Peyer's patch (tissue), 4 donors: Measurements from ENCODE around the gene TRAPPC3. TPM values are rescaled to one million over a fixed set of nuclear protein-coding genes. Genes with fewer than 3 reads are reported as not detected.
A peak's percentile ranks its signal among the peaks of the same experiment; 100 is the strongest.

ENCODE experiments used
- DNase-seq, 3 donors: peaks; one replicate each; pipeline ENCODE4 v3.0.0-alpha.2; 2017 to 2019
- H3K27ac ChIP-seq, 4 donors: fragments of 200-600 bp; sonication (generic); one replicate each; pipeline ENCODE4 v1.5.1; 2016 to 2019
- H3K27me3 ChIP-seq, 2 donors: fragments of 200-600 bp; sonication (generic); one replicate each; pipeline ENCODE4 v1.5.1; 2019
- H3K36me3 ChIP-seq, 3 donors: fragments of 200-600 bp; sonication (generic); one replicate each; pipeline ENCODE4 v1.5.1; 2016 to 2019
- H3K4me1 ChIP-seq, 4 donors: fragments of 200-600 bp; sonication (generic); one replicate each; pipeline ENCODE4 v1.5.1; 2016 to 2019
- H3K4me3 ChIP-seq, 4 donors: fragments of 200-600 bp; sonication (generic); 1 replicate in 3 of 4; 2 replicates in 1 of 4; pipeline ENCODE4 v1.5.1; 2016 to 2019; ENCODE audit warnings: mild to moderate bottlenecking in 1 of 4
- H3K9me3 ChIP-seq, 4 donors: fragments of 200-600 bp; sonication (generic); one replicate each; pipeline ENCODE4 v1.5.1; 2016 to 2019; ENCODE audit warnings: mild to moderate bottlenecking in 1 of 4
- POLR2A ChIP-seq, 2 donors: fragments of 450-650 bp; IDR thresholded peaks; one replicate each; pipeline ENCODE4 v1.5.1; 2017; ENCODE audit warnings: antibody characterized with exemption in 2 of 2, mild to moderate bottlenecking in 2 of 2, moderate library complexity in 2 of 2
- total RNA-seq, 4 donors: library from RNA; depleted of rRNA; stranded (reverse); fragments of >200 nt; gene quantifications; one replicate each; pipeline ENCODE4 v1.1.0, GENCODE V29; 2016
- TF ChIP-seq, protein P1 (sequence below), 6 experiments: fragments of 450-650 bp in 4 of 6; fragments of 200-600 bp in 2 of 6; sonication (generic) in 1 of 6; IDR thresholded peaks; one replicate each; pipeline ENCODE4 v1.5.1; 2017 to 2019; ENCODE audit warnings: antibody characterized with exemption in 6 of 6, mild to moderate bottlenecking in 3 of 6, moderate library complexity in 1 of 6

Gene TRAPPC3
- total RNA-seq, 4 donors from 2014 or later = 56.2 to 113 (median 73.7) TPM

DNA sequence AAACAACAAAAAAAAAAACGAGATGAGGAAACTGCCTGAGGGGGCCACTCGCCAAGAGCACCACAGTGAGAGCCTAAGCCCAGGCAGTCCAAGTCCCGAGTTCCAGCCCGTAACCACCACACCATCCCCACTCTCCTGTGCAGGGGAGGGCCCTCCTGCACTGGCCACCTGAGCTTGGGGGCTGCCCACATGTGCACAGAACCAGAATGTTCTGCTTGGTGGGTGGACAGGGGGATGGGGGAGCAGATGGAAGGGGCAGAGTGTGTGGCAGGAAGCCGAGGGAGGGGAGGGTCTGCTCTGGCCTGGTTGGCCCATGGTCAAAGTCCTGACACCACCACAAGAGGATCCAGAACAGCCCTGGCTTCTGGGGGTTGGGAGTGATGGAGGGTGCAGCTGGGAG, 43.0 kb downstream of the TRAPPC3 start:
- no peaks in the 10 kb centered on the region for H3K4me1 ChIP-seq

DNA sequence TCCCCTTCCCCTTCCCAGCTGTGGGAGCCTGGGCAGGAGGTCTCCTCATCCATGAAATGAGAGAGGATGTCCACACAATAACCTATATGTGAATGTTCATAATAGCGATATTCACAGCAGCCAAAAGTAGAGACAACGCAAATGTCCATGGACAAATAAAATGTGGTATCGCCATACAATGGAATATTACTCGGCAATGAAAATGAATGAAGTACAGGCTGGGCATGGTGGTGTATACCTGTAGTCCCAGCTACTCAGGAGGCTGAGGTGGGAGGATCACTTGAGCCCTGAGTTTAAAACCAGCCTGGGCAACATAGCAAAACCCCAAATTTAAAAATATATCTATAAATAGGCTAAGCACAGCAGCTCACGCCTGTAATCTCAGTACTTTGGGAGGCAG, 47.7 kb downstream of the TRAPPC3 start:
- no peak for DNase-seq
- H3K36me3 ChIP-seq = no peaks in the 10 kb centered on the region
- H3K27me3 ChIP-seq = no peaks in the 10 kb centered on the region
- peaks cover 0 to 4% (median 0%) of the 10 kb centered on the region in 4 donors for H3K4me1 ChIP-seq
- no peak overlapping the region for H3K27ac ChIP-seq
- no peak overlapping the region for H3K4me3 ChIP-seq
- TF ChIP-seq, protein P1, sequence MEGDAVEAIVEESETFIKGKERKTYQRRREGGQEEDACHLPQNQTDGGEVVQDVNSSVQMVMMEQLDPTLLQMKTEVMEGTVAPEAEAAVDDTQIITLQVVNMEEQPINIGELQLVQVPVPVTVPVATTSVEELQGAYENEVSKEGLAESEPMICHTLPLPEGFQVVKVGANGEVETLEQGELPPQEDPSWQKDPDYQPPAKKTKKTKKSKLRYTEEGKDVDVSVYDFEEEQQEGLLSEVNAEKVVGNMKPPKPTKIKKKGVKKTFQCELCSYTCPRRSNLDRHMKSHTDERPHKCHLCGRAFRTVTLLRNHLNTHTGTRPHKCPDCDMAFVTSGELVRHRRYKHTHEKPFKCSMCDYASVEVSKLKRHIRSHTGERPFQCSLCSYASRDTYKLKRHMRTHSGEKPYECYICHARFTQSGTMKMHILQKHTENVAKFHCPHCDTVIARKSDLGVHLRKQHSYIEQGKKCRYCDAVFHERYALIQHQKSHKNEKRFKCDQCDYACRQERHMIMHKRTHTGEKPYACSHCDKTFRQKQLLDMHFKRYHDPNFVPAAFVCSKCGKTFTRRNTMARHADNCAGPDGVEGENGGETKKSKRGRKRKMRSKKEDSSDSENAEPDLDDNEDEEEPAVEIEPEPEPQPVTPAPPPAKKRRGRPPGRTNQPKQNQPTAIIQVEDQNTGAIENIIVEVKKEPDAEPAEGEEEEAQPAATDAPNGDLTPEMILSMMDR (IDR thresholded peaks at IDR 0.05) = no peak
- H3K9me3 ChIP-seq = no peaks in the 10 kb centered on the region

More for the DNA sequence above, 43.0 kb downstream of the TRAPPC3 start:
- no peak for DNase-seq
- Histone ChIP-seq H3K4me3 (no peak overlapping the region), H3K9me3 (no peaks in the 10 kb centered on the region), H3K36me3 (no peaks in the 10 kb centered on the region), H3K27ac (no peak overlapping the region), H3K27me3 (no peaks in the 10 kb centered on the region)
- TF ChIP-seq POLR2A (IDR thresholded peaks at IDR 0.05) = no peak
- TF ChIP-seq, protein P1 (IDR thresholded peaks at IDR 0.05) = no peak

DNA sequence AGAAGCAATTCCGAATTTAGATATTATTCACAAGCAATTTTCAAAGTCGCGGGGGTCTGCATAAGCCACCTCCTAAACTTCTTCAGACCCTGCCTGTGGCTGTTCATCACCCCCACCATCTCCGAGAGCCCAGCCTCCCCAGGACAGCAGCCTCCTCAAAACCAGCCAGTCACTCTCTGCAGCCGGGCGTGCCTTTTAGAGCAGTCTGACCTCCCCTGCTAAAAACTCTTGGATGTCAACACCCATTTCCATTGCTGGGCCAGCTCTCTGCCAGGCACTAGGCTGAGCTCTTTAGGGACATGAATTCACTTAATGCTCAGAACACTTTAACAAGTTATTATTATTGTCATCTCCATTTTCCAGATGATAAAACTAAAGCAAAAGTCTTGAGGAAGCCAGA, 48.9 kb downstream of the TRAPPC3 start:
- Histone ChIP-seq H3K27me3 (no peaks in the 10 kb centered on the region), H3K27ac (no peak overlapping the region), H3K36me3 (peaks cover 0 to 8% (median 0%) of the 10 kb centered on the region in 3 donors), H3K4me3 (no peak overlapping the region), H3K9me3 (no peaks in the 10 kb centered on the region), H3K4me1 (peaks cover 0 to 4% (median 0%) of the 10 kb centered on the region in 4 donors)
- DNase-seq = peak in 1 of 3 donors; percentile 45
- no peak for TF ChIP-seq POLR2A (IDR thresholded peaks at IDR 0.05)
- TF ChIP-seq, protein P1 (IDR thresholded peaks at IDR 0.05) = no peak

DNA sequence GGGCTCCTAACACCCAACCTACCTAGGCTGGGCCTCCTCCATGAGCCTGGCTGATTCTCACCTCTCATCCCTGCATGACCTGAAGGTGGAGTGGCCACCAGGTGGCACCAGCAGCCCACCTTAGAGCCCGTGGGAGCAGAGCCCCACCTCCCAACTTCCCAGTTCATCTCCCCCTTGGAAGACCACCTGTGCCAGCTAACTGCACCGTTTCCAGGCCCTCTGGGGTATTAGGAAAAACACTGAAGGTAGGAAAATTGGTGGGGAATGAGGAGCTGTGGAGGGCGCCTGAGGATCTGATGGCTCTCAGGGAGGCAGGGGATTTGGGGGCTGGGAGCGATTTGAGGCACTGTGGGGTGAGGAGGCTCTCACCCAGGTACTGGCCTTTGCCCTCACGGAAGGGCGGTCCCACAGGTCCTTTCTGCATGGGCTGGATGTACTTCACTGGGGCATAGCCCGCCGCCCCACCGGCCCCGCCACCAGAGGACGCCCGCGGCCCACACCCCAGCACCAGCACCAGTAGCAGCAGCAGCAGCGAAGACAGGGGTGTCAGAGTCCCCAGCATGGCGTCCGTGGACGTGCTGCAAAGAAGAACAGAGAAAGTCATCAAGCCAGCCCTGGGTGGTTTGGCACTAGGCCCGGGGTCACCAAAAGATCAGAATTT, 49.5 kb downstream of the TRAPPC3 start:
- H3K27ac ChIP-seq = no peak overlapping the region
- H3K36me3 ChIP-seq = peaks cover 0 to 8% (median 0%) of the 10 kb centered on the region in 3 donors
- H3K27me3 ChIP-seq = no peaks in the 10 kb centered on the region
- H3K4me1 ChIP-seq = peaks cover 0 to 4% (median 0%) of the 10 kb centered on the region in 4 donors
- TF ChIP-seq POLR2A (IDR thresholded peaks at IDR 0.05) = no peak
- TF ChIP-seq, protein P1 (IDR thresholded peaks at IDR 0.05) = peak; percentile 51 to 89 (median 80)
- peak overlapping the region in 1 of 4 donors; percentile 18 for H3K4me3 ChIP-seq
- DNase-seq = peak; percentile 75 to 92 (median 86)
- H3K9me3 ChIP-seq = no peaks in the 10 kb centered on the region

DNA sequence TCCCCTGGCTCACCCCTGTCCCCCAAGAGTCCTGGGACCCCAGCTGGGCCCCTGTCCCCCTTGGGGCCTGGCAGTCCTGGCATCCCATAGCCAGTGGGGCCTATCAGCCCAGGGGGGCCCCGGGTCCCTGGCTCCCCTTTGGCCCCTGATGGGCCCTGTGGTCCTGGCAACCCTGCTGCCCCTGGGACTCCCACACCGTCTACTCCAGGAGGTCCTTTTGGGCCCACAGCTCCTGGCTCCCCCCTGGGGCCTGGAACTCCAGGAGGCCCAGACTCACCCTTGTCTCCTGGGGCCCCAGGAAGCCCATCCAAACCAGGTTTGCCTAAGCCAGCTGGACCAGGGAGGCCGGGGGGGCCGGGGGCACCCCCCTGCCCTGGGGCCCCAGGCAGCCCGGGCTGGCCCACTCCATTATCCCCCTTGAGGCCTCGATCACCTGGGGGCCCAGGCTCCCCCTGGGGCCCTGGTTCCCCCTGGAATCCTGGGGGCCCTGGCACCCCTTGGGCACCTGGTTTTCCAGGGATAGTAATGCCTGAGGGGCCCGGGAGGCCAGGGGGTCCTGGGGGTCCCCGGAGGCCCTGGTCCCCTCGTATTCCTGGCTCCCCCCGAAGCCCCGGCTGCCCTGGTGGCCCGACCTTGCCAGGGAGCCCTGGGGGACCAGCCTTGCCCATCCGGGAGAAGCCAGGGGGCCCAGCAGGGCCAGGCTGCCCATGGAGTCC, 50.5 kb downstream of the TRAPPC3 start:
- H3K4me1 ChIP-seq = peaks cover 0 to 4% (median 0%) of the 10 kb centered on the region in 4 donors
- H3K9me3 ChIP-seq = no peaks in the 10 kb centered on the region
- H3K27me3 ChIP-seq = no peaks in the 10 kb centered on the region
- H3K27ac ChIP-seq = no peak overlapping the region
- peaks cover 0 to 13% (median 0%) of the 10 kb centered on the region in 3 donors for H3K36me3 ChIP-seq
- no peak for TF ChIP-seq POLR2A (IDR thresholded peaks at IDR 0.05)
- TF ChIP-seq, protein P1 (IDR thresholded peaks at IDR 0.05) = no peak
- H3K4me3 ChIP-seq = no peak overlapping the region
- DNase-seq = no peak
